SK-N-MC (cell line): Measurements from ENCODE around the gene HOXD12.

ENCODE experiments used
- EZH2 ChIP-seq: fragments of 200-600 bp; sonication (generic); IDR thresholded peaks from one replicate; pipeline ENCODE4 v1.6.1; 2017; ENCODE audit warnings: antibody characterized with exemption
- FOXP2 ChIP-seq: optimal IDR thresholded peaks from 2 replicates; pipeline ENCODE3; 2011; ENCODE audit warnings: mild to moderate bottlenecking, moderate library complexity; ENCODE audit not compliant: insufficient read depth; ENCODE audit errors: extremely low read length, control extremely low read depth
- POLR2AphosphoS5 ChIP-seq: IDR thresholded peaks from 2 replicates; pipeline ENCODE4 v1.6.1; 2012; ENCODE audit warnings: mild to moderate bottlenecking, low read depth, low read length, borderline replicate concordance

- TF ChIP-seq POLR2AphosphoS5: no peak
- TF ChIP-seq FOXP2: no peak
- TF ChIP-seq EZH2: no peak
Observed at GRCh38 chr2:176138526-176138922, 38.9 kb downstream of the HOXD12 start.
